Measurements from ENCODE around the gene COL13A1.

COL13A1 gene

DNA sequence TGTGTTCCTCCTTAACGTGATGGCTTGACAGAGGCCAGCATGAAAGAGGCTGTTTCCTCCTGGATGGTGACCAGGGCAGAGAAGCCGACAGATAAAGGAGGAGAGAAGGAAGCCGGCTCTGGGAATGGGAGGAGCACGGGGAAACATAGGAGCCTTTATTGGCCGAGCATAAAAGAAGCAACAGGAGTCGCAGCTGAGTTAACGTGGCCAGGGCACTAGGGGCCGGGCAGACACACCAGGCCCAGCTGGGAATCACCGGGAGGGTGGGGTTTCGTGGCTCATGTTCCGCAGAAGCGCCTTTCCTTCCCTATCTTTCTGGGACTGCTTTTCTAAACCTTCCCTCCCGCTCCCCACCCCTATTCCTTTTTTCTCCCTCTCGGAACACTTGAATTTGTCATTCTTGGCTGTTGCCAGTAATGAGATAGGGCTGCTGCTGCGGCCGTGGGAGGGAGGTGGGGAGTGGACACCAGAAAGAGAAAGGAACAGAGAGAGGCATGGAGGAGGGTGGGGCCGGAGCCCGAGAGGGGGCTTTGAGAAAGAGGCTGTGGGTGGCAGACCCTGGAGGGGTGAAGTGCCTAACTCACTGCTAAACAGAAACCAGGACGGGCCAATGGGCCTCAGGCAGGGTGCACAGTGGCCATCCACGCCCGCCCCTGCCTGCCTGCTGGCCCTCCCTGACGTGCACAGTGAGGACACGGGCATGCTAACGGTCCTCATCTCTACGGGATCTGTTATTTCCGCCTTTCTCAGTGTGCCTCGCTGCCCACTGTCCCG lies 65.2 kb downstream of the COL13A1 start:
- DNase-seq (ENCODE audit: low read depth), result peak; percentile 70

DNA sequence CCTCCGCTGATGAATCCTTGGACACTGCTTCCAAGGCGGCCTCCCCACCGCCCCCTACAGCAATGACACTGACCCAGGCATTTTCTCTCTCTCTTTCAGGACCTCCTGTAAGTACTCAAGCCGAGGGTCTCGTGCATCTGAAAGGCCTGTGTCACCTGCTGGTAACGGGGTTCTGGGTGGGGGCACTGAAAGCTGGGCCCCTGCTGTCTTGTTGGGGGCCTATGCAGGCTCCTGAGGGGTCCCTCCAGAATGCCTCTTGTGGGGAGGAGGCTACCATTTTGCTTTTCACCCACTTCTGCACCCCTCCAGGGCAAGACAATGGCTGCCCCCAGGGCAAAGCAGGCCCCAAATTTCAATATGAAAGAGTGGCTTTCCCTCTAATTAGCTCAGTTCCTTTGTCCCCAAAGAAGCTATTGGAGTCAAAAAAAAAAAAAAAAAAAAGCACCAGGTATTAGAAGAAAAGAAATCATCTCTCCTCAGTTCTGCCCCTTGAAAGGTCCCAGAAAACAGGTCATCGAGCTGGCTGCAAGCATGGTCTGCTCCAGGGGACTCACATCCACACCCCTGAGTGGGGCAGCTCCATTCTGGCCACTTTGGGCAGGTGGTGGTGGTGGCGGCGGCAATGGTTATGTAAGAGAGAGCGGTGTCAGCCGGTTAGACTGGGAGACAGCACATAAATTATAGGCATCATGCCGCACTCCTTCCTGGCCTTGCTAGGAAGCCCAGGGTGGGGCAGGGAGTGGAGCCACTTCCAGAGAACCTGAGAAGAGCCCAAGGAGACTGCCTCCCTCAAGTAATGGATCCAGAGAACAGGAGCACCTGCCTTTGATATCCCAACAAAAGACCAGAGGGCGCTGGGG lies 66.2 kb downstream of the COL13A1 start:
- DNase-seq (ENCODE audit: low read depth), result no peak

DNA sequence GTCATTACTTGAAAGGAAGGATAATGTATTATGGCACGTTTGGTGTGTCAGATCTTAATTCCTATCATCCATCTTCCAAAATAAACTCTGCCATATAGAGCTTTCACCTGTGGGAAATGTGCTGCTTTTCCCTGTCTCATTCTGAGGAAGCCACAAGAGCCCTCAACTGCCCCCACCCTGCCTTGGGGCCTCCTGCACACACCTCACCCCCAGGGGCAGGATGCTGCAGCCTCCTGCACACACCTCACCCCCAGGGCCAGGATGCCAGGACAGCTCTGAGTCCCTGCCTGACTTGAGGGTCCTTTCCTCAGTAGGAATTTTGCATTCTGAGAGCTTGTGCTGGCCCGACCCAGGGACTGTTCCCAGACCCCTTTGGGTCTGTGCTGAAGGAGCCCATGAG lies 67.1 kb downstream of the COL13A1 start:
- DNase-seq (ENCODE audit: low read depth), result no peak

DNA sequence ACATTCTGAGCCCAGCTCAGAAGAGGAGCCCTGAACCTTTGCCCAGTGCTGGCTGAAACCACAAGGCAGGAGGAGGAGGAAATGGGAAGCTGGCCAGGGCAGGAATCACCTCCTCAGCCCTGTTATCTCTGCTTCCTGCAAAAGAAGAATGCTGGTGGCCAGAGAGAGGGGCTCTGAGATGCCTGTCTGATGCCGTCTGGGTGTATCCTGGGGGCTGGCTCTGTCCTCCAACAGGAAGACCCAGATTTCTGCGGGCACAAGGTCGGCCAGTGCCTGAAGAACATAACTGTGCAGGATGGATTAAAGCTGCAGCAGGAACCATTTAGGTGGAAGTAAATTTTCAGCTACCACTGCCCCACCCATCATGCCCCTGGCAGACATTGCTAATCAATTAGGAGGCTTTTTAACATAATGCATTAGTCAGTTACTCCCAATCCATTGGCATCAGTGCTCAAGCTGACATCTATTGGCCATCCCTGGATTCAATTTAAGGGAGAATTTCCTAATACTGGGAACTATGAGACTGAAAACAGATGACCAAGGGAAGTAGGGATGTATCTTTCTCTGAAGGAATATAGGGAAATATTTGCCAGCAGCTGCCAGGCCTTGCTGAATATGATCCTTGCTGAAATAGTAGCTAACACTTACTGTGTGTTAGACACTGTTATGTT lies 67.7 kb downstream of the COL13A1 start:
- DNase-seq (ENCODE audit: low read depth), result peak; percentile 71

DNA sequence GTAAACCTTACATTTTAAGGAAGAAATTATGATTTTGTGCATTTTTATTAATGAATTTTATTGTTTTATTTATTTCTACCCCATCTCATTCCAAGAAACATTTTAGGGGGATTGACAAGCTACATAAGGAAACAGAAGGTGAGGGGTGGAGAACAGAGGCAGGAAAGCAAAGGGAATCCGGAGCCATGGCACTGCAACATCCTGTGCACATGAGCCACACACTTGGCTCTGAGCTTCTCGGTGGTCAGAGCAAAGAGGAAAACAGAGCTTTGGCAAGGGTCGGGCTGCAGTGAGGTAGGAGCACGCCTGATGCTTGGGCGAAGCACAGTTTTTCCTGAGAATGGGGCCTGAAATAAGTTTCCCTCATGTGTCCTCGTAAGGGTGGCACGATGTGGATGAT lies 68.9 kb downstream of the COL13A1 start:
- no peak for DNase-seq (ENCODE audit: low read depth)

DNA sequence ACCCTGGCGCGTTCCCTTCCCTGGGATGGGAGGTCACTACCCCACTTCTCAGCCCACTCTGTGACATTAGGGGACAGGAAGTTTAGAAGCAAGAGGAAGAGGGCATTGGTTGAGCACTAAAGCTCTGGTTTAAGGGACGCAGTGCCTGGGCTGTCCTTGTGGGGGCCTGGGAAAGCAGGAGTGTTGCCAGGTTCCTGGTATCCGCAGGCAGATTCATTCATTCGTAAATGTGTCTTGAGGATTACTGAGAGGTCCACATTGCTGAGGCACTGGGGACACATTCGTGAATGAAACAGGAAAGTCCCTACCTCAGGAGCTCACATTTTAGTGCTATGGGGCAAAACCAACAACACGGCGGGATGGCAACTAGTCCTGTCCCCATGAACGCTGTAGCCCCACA lies 69.4 kb downstream of the COL13A1 start:
- DNase-seq (ENCODE audit: low read depth), result no peak

DNA sequence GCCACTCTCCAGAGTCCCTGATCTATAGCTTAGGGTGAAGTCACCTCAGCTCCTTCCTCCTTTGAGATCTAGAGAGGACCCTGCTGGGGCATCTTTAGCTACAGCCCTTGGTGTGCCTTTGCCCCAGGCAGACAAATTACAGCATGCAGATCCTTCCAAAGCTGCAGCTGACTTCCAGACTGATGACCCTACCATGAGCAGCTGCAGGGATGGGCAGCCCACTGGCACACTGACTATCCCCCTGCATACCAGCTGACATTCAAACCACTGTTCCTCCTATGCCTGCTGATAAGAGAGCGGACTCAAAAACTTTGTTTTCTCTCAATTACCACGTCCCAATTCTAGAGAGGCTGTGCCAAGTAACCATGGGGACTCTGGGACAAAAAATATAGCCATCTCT lies 70.6 kb downstream of the COL13A1 start:
- no peak for DNase-seq (ENCODE audit: low read depth)

DNA sequence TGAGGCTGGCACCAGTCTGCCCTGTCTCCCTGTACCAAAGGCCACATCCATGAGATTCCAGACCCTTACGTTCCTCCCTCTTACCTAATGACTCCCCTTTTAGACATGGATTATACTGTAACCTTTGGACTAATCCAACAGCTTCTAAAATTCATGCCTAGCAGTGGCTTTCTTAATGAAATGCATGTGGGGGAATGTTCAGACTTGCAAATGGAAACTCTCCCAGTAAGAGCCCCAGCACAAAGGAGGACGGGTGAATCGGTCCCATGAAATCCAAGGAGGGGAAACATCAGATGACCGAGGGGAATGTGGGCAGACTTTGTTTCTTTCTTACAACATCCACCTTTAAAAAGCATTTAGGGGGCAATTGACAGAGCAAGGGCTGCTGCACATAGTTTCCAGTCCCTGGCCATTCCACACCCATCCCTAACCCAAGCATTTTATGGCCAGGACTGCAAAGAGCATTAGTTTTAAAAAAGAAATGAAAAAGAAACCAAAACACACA lies 71.5 kb downstream of the COL13A1 start:
- DNase-seq (ENCODE audit: low read depth), result no peak

DNA sequence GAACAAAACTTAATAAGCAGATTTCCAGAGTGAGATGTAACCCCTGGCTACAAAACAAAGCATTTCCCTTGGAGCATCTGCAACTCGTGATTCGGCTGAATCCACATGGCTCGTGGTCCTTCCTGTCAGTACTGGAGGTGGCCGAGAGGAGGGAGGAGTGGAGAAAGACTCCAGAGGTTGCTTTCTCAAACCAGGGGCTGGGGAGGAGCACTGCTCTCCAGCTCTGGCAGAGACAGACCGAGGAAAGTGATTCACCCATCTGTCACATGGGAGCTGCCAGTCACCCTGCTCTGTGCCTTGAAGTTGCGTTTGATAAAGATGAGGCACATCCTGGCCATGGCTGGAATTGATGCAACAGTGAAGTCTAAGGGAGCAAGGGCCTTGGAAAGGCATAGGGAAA lies 72.7 kb downstream of the COL13A1 start:
- peak; percentile 40 for DNase-seq (ENCODE audit: low read depth)

DNA sequence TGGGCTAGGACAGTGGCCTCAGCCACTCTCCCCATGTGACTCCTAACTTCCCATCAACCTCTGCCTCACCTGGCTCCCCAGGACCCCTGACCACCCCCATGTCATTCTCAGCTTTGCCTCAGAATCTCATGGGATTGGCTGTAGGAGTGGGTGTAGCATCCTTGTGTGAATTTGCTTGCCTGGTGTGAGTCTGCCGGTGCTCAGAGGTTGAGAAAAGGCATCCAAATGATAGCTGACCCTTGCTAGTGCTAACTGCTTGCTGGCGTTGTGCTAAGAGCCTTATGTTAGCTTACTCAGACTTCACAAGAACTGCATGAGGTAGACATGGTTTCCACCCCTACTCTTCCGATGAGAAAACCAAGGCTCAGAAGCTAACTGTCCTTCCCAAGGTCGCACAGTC lies 74.2 kb downstream of the COL13A1 start:
- no peak for DNase-seq (ENCODE audit: low read depth)

DNA sequence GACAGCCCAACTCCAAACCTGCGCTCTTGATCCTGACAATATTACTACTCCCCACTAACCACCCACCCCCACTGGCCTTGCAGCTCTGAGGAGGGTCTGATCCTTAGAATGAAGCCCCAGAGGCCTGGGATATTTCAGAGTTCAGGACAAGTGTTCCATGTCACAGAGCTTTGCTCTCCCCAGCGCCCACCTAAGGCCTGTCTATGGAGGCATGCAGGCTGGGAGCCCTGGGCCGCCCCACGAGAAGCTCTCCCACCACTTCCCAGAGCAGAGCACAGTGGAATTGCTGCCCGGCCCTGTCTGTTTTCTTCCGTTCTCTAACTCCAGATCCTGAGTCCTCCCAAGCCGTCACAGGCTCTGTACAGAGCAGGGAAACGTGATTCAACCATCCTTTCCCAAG lies 74.6 kb downstream of the COL13A1 start:
- DNase-seq (ENCODE audit: low read depth), result no peak

DNA sequence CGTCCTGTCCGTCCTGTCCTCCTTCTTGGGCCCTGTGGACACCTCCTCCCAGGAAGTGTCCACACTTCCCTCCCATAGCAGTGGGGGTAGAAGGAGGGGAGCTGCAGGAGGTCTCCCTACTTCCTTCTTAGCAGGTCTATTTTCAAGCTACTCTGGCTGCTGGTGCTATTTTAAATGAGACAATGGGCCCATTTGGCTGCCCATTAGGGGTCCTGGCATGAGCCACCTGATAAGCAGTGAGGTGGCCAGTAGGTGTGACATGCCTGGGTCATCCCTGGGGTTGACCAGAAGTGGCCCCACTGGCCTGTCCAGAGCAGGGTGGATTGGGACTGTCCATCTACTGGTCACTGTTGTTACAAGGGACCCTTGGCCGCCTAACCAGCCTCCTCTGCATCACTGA lies 75.2 kb downstream of the COL13A1 start:
- DNase-seq (ENCODE audit: low read depth), result no peak

DNA sequence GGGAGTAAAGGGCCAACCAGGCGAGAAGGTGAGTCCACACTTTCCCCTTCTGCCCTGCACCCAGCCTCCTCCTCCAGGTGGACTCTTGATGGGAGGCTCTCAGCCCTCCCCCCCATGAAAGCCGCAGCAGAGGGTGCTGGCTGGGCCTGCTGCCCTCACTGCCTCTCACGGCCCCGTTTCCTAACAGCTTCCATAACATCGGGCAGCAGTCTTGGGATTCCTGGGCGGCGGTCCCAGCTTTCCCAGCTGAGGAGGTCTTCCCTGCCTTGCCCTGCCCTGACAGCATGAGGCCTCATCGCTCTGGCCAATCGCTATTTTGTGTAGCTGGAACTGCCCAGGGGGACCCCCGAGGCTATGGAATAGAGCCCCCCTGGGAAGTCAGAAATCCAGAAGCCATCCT lies 76.3 kb downstream of the COL13A1 start:
- no peak for DNase-seq (ENCODE audit: low read depth)

DNA sequence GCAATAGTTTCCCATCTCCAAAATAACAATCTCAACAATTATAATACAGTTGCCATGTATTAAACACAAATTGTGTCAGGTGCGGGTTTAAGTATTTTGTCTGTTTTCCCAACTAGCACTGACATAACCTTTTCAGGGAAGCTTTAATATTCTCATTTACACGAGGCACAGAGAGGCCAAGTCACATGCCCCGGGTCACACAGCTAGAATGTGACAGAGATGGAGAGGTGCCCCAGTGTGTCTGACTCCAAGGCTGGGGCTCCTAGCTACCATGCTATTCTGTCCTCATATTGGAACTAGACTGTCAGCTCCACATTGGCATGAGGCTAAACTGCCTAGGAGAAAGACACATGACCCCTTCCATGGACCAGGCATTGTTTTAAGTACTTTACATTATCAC lies 77.2 kb downstream of the COL13A1 start:
- DNase-seq (ENCODE audit: low read depth), result no peak

DNA sequence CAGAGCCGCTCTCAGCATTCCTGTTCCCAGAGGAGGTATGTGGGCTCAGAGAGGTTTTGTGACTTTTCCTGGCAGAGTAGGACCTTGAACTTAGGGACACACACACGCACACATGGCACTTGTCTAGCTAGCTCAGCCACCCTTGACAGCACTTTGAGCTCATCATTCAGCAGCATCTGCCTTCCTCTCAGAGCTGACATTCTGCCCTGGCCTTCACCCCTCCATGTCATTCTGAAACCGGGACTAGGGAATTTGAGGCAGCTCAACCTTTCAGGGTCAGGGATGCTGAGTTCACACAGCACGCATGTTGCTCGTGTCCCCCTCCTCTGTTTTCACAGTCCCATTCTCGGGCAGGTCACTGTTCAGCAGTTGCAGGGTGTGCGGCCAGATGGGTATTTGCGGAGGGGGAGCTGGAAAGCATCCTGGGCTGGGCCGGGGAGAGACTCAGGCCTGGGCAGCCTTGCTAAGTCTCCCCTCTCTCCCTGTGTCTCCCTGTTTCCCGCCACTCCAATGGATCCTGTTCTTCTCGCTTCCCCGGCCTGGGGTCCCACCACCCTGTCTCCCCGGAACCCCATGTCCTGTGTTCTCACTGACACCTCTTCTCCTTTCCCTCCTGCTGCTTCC lies 78.0 kb downstream of the COL13A1 start:
- DNase-seq (ENCODE audit: low read depth), result no peak

DNA sequence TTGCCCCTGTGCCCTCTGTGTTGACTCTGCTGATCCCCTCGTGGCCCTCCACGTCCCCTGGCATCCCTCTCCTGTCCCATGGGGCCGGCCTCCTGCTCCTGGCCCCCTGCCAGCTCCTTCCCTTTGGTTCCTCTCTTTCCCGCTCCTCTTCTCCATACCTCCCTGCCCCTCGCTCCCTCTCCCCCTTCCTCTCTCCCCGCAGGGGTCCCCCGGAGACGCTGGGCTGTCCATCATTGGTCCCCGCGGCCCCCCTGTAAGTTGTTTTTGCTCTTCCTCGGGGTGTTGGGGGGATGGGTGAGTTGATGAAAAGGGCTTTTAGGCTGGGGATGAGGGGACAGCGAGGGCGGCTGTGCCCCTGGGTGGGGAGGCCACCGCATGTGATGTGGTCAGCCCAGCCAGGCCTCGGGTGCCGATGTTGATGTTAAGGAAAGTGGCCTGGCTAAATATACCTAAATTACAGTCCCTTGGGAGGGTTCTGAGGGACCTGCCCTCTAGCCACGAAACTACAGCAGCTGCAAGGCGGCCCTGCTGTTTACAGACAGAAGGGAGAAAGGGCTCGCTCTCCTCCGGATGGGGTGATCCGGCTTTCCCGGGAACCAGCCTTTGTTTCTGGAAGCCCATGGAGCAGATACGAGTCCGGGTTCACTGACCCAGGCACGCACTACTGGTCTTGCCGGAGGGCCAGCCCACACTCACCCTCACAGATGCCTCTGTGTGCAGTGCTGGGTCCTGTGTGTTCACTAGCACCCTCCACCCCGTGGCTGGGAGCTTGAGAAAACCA lies 78.8 kb downstream of the COL13A1 start:
- DNase-seq (ENCODE audit: low read depth), result no peak

DNA sequence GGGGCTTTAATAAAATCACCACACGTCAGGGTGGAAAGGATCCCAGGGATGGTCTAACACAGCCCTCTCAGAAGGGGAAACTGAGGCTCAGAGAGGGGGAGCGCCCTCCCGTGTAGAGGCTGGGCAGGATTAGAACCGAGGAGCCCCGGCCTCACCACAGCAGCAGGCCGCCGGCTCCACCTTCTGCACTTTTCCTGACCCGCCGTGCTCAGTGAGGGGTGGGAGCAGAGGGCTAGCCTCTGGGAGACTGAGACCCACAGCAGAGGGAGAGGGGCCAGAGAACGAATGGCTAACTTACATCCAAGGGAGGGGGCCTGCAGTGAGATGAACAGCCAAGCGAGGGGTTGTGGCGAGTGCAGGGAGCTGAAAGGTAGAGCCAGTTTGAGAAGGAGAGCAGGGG lies 79.5 kb downstream of the COL13A1 start:
- no peak for DNase-seq (ENCODE audit: low read depth)

DNA sequence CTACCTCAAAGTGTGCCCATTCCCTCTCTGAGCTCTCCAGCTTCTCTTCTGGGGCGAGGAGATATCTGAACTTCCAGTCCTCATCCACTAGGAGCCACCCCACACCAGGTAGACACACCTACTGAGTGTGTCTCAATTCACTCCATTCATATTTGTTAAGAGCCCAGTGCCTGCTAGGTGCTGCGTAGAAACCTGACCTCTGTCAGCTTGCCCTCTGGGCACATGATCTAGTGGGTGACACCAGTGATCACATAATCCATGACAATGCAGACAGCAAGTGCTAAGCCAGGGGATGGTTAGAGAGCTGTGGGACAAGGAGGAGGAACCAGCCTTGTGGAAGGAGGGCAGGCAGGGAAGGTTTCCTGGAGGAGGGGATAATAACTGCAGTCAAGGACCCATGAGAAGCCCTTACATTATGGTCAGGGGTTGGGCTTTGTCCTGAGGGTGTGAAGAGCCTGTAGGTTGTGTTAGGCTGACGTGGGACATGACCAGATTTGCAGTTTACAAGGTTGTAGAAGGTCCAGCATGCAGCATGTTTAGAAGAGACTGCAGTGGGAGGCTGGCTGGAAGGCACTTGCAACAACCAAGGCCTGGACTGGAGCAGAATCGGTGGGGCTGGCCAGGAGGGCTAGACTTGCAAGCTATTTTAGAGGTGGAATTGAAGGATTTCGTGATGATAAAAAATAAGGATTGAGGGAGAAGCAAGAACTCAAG lies 81.8 kb downstream of the COL13A1 start:
- DNase-seq (ENCODE audit: low read depth), result no peak

DNA sequence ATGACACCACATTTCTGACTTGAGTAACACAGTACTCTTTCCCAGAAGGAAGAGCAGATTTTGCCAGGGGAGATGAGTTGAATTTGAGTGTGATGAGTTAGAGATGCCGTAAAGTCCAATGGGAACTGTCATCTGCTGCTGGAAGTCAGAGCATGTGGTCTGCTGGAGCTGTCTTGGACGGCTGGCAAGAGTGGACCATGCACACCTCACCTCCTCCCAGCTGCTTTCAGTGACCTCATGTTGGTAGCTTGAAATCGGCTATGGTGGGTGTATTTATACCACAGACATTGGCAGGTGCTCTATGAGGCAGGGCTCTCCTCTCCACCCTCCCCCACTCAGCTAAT lies 82.3 kb downstream of the COL13A1 start:
- DNase-seq (ENCODE audit: low read depth), result no peak

DNA sequence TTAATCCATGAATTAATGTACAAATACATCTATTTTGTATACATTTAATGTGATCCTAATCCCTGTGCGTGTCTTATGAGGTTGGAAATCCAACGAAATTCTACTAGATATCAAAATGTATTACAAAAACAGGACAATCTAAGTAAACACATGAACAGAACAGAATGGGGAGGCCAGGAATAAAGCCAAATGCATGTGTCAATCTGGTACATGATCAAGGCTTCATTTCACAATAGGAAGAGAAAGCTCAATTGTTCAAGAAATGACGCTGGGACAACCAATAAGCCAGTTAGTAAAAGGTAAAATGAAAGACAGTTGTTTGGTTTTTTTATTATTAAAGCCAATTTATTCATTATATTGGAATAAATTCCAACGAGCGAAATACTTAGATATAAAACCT lies 83.0 kb downstream of the COL13A1 start:
- no peak for DNase-seq (ENCODE audit: low read depth)

Data from amniotic epithelial cell (primary cell).